ENCODE data around the gene PGAP3. TPM values are rescaled to one million over a fixed set of nuclear protein-coding genes. Genes with fewer than 3 reads are reported as not detected.

PGAP3 gene
- total RNA-seq, 2 donors from 2014 or later: 44.6 to 50.0 TPM

DNA sequence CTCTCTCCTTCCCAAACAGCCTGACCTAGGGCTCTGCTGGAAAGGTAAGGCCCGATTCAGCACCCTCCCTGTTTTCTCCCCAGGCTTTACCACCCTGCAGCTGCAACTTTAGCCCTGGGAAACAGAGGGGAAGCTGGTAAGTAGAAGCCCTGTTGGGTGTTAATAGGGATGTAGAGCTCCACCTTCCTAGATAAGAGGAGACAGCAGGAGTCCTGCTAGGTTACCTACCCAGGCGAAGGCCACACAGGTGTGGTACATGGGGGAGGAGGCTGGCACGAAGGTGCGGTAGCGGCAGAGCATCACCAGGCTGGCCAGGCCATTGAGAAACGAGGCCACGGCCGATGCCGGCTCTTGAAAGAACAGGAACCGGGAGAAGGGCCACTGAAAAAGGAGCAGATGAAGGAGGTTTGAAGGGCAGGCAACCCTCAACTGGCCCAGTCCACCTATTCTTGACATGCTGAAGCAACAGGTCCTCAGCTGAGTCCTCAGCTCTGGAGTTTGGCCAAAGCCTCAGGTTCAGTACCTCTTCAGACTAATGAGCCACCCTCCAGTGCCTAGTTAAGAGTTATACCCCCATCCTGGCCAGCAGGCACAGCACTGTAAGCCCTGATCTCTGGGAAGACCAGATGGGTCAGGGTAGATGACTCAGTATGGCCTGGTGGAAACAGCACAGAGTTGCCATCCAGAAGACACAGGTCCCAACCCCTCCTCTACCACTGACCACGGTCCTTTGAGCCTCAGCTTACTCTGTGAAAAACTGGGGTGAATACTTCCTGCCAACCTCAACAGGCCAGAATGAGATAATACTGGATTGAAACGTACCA lies 3.3 kb downstream of the PGAP3 start:
- H3K36me3 ChIP-seq: no peaks in the 10 kb centered on the region
- no peak overlapping the region for H3K4me3 ChIP-seq
- intact Hi-C loops (cut with DNase I): no loop called here
- no peak for DNase-seq (ENCODE audit: low spot score)
- no peaks in the 10 kb centered on the region for H3K9me3 ChIP-seq
- H3K27me3 ChIP-seq (replicated peaks; ENCODE audit: insufficient read depth): no peaks in the 10 kb centered on the region
- peaks cover 7% of the 10 kb centered on the region for H3K4me1 ChIP-seq (replicated peaks)
- no peak for TF ChIP-seq POLR2A (IDR thresholded peaks at IDR 0.05)
- no peak for TF ChIP-seq CTCF (IDR thresholded peaks at IDR 0.05)
- no peak for TF ChIP-seq POLR2AphosphoS5 (IDR thresholded peaks at IDR 0.05)
- 93% methylated on average over 12 of the region's 12 CpGs for WGBS
- no peak overlapping the region for H3K27ac ChIP-seq

- intact Hi-C loops (cut with DNase I): no loop called here
- Histone ChIP-seq H3K27ac (no peak overlapping the region), H3K4me1 (replicated peaks) (peaks cover 3% of the 10 kb centered on the region), H3K9me3 (no peaks in the 10 kb centered on the region), H3K27me3 (replicated peaks; ENCODE audit: insufficient read depth) (no peaks in the 10 kb centered on the region), H3K4me3 (no peak overlapping the region), H3K36me3 (no peaks in the 10 kb centered on the region)
- 91% methylated on average over 9 of the region's 9 CpGs for WGBS
- TF ChIP-seq POLR2AphosphoS5 (IDR thresholded peaks at IDR 0.05): no peak
- no peak for TF ChIP-seq CTCF (IDR thresholded peaks at IDR 0.05)
- TF ChIP-seq POLR2A (IDR thresholded peaks at IDR 0.05): no peak
- no peak for DNase-seq (ENCODE audit: low spot score)
Measured at GRCh38 chr17:39683295-39683939, 4.4 kb downstream of the PGAP3 start.

DNA sequence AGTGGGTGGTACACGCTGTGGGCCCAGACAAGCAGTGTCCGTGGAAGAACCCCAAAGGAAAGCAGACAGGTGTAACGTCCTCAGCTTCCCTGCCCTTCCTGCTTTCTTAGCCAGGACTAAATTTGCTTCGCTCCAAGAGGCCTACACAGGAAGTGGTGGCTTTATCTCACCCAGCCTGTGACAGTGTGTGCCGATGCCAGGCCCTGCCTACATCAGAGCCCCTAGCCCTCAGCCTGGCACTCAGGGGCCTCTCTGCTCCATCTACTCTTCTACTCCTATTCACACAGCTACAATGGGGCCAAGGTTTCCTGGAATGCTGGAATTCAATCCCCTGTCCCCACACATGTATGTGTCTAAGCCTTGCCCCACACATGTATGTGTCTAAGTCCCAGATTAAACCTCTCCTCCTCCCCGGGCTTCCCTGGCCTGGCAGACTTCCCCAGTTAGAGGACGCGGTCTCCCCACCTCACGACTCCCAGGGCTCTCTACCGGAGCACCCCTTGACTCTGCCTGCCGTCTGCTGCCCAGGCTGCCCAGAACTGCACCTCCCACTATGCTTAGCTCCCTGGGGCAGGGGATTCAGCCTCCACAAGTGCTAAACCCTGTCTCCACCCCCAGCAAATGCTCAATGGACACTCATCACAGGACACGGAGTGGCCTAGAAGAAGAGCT lies 8.2 kb downstream of the PGAP3 start:
- DNase-seq (ENCODE audit: low spot score): no peak
- Histone ChIP-seq H3K9me3 (no peaks in the 10 kb centered on the region), H3K27ac (no peak overlapping the region), H3K4me1 (replicated peaks) (peaks cover 17% of the 10 kb centered on the region), H3K36me3 (no peaks in the 10 kb centered on the region), H3K4me3 (no peak overlapping the region), H3K27me3 (replicated peaks; ENCODE audit: insufficient read depth) (no peaks in the 10 kb centered on the region)
- intact Hi-C loops (cut with DNase I): loop anchor here (5.0 kb wide), 1 partner anchor 42 kb away; the partner anchor contains the start of gene STARD3
- 77% methylated on average over 12 of the region's 12 CpGs for WGBS
- TF ChIP-seq POLR2AphosphoS5 (IDR thresholded peaks at IDR 0.05) (no peak), CTCF (IDR thresholded peaks at IDR 0.05) (no peak), POLR2A (IDR thresholded peaks at IDR 0.05) (no peak)

- no peak for DNase-seq (ENCODE audit: low spot score)
- H3K27me3 ChIP-seq (replicated peaks; ENCODE audit: insufficient read depth): no peaks in the 10 kb centered on the region
- H3K4me3 ChIP-seq: no peak overlapping the region
- TF ChIP-seq POLR2AphosphoS5 (IDR thresholded peaks at IDR 0.05): no peak
- no peak for TF ChIP-seq CTCF (IDR thresholded peaks at IDR 0.05)
- TF ChIP-seq POLR2A (IDR thresholded peaks at IDR 0.05): no peak
- no peaks in the 10 kb centered on the region for H3K36me3 ChIP-seq
- no peak overlapping the region for H3K27ac ChIP-seq
- no peaks in the 10 kb centered on the region for H3K9me3 ChIP-seq
- intact Hi-C loops (cut with DNase I): loop anchor here (5.0 kb wide), 1 partner anchor 41 kb away; the partner anchor contains the start of gene STARD3
- H3K4me1 ChIP-seq (replicated peaks): peaks cover 20% of the 10 kb centered on the region
- 84% methylated on average over 13 of the region's 13 CpGs for WGBS
Measured at GRCh38 chr17:39678340-39679116, 9.3 kb downstream of the PGAP3 start.
